ENCODE measurements around the gene TRAPPC4.

TRAPPC4 gene

DNA sequence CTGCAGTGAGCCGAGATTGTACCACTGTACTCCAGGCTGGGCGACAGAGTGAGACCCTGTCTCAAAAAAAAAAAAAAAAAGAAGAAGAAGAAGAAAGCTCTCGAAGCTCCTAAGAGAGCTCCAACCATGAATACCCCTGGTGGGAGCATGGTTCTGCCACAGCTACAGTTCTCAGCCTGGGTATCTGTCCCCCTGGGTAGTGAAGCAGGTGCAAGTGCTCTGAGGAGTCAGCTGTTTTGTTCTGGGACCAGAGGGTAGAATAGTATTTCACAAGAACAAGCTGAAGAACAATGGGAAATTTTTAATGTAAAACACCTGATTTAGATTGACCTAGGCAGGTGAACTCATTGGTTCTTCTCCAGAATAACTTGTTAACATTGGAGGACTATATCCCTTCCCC, 42.7 kb downstream of the TRAPPC4 start:
- TF ChIP-seq, protein P1, sequence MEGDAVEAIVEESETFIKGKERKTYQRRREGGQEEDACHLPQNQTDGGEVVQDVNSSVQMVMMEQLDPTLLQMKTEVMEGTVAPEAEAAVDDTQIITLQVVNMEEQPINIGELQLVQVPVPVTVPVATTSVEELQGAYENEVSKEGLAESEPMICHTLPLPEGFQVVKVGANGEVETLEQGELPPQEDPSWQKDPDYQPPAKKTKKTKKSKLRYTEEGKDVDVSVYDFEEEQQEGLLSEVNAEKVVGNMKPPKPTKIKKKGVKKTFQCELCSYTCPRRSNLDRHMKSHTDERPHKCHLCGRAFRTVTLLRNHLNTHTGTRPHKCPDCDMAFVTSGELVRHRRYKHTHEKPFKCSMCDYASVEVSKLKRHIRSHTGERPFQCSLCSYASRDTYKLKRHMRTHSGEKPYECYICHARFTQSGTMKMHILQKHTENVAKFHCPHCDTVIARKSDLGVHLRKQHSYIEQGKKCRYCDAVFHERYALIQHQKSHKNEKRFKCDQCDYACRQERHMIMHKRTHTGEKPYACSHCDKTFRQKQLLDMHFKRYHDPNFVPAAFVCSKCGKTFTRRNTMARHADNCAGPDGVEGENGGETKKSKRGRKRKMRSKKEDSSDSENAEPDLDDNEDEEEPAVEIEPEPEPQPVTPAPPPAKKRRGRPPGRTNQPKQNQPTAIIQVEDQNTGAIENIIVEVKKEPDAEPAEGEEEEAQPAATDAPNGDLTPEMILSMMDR (IDR thresholded peaks at IDR 0.05; ENCODE audit: low read depth, low read length) = no peak

DNA sequence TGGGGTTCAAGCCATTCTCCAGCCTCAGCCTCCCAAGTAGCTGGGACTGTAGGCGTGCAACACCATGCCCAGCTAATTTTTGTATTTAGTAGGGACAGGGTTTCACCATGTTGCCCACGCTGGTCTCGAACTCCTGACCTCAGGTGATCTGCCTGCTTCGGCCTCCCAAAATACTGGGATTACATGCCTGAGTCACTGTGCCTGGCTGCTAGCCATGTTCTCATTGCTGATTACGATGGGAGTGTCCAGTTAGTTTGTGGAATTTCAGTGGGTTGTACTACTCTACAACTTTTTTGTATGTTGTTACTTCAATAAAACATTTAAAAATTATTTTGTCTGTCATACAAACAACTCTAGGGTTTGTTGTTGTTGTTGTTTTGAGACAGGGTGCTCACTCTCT, 44.2 kb downstream of the TRAPPC4 start:
- H3K4me3 ChIP-seq (ENCODE audit: low read depth, low read length) = no peak overlapping the region
- TF ChIP-seq, protein P1 (IDR thresholded peaks at IDR 0.05; ENCODE audit: low read depth, low read length) = no peak

More for the DNA sequence above, 42.7 kb downstream of the TRAPPC4 start:
- no peak overlapping the region for H3K4me3 ChIP-seq (ENCODE audit: low read depth, low read length)

DNA sequence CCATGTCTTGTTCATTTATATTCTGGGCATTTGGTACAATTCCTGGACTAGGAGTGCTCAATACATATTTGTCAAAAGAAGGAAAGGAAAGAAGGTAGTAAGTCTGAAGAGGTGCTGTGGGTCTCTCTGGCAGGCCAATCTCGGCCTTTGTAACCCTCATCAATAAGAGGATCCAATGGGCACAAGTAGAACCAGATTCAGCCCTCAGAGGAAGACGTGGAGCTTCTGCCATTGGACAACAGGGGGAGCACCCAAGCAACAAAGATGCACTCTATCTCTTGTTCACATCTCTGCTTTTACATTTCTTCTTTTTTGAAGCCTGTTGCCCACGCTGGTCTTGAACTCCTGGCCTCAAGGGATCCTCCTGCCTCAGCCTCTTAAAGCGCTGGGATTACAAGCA, 46.8 kb downstream of the TRAPPC4 start:
- TF ChIP-seq, protein P1 (IDR thresholded peaks at IDR 0.05; ENCODE audit: low read depth, low read length) = peak; percentile 51; the same call in 1 of the 2 replicates
- no peak overlapping the region for H3K4me3 ChIP-seq (ENCODE audit: low read depth, low read length)

DNA sequence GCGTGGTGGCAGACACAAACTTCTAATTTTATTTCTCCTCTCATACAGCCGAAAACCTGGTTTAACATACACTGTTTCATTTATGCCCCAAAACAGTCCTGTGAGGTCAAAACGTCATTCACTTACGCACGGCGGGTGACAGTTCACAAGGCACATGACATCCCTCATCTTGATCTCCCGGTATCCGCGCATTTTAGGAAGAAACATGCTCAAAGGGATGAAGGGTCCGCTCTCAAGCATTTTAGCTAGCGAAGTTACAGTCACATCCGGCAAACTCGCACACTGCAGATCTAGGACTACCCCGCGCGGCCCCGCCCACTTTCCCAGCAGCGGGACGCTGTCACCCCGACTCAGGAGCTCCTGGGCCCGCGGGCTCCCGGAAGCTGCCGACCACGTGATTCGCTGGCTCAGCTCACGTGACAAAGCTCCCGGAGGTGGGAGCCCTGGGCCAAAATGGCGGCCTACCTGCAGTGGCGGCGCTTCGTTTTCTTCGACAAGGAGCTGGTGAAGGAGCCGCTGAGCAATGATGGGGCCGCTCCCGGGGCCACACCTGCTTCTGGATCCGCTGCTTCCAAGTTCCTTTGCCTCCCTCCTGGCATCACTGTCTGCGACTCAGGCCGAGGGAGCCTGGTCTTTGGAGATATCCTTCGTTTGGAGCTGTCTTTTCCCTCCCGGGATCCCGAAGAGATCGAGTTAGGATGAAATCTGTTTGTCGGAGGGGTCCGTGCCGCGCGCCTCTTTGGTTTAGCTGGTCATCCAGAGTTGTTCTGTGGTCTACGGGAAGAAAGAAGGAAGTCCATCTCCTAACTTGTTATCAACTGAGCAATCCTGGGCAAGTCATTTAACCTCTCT, 49.0 kb downstream of the TRAPPC4 start, which contains the start of gene VPS11:
TSS of gene VPS11 (plus strand) at position 448 of the 852 bp plus-strand sequence. CDS start at position 454, 6 bp downstream.
- TF ChIP-seq, protein P1 (IDR thresholded peaks at IDR 0.05; ENCODE audit: low read depth, low read length) = no peak

More for the DNA sequence above, 49.0 kb downstream of the TRAPPC4 start, which contains the start of gene VPS11:
- peak within 1 kb of the TSS; percentile 99 for H3K4me3 ChIP-seq (ENCODE audit: low read depth, low read length)
